K562 (cell line): ENCODE results near the gene HNRNPF. TPM values are rescaled to one million over a fixed set of nuclear protein-coding genes. Genes with fewer than 3 reads are reported as not detected.

Experiments used
- BHLHE40 ChIP-seq: IDR thresholded peaks from 2 replicates; pipeline ENCODE4 v1.6.1; 2011; ENCODE audit warnings: low read length, improper control_type of control experiment
- BRF2 ChIP-seq: IDR thresholded peaks from 3 replicates; pipeline ENCODE4 v1.6.1; 2011; ENCODE audit warnings: borderline replicate concordance, mild to moderate bottlenecking; ENCODE audit not compliant: insufficient read length, insufficient read depth
- HES1 ChIP-seq: fragments of 450-650 bp; IDR thresholded peaks from 2 replicates; pipeline ENCODE4 v1.6.1; 2016; ENCODE audit warnings: low read depth, mild to moderate bottlenecking, moderate library complexity
- IFI16 ChIP-seq: fragments of 250-450 bp; sonication (Bioruptor Pico); IDR thresholded peaks from 2 replicates; pipeline ENCODE4 v2.1.2; 2022; ENCODE audit warnings: mild to moderate bottlenecking, inconsistent platforms
- LCOR ChIP-seq: sonication (generic); formaldehyde crosslinking; IDR thresholded peaks from 2 replicates; pipeline ENCODE4 v1.8.0; 2022; ENCODE audit warnings: mild to moderate bottlenecking, missing genetic modification reagents
- MBD1 ChIP-seq: fragments of 250-450 bp; sonication (Bioruptor Pico); IDR thresholded peaks from 2 replicates; pipeline ENCODE4 v1.8.0; 2022; ENCODE audit warnings: inconsistent platforms
- MEF2A ChIP-seq: IDR thresholded peaks from 2 replicates; pipeline ENCODE4 v1.6.1; 2011; ENCODE audit warnings: low read depth, mild to moderate bottlenecking, low read length, moderate library complexity; ENCODE audit not compliant: control insufficient read depth
- NEUROD1 ChIP-seq: fragments of 150-350 bp; IDR thresholded peaks from 2 replicates; pipeline ENCODE4 v1.6.1; 2014; ENCODE audit warnings: borderline replicate concordance, low read length, low read depth; ENCODE audit not compliant: partially characterized antibody
- NR1H2 ChIP-seq: sonication (generic); formaldehyde crosslinking; IDR thresholded peaks from 2 replicates; pipeline ENCODE4 v1.4.0; 2020; ENCODE audit warnings: mild to moderate bottlenecking, missing genetic modification reagents
- PML ChIP-seq: IDR thresholded peaks from 2 replicates; pipeline ENCODE4 v1.6.1; 2012; ENCODE audit warnings: low read length, inconsistent platforms
- PPARD ChIP-seq: fragments of 250-450 bp; sonication (Bioruptor Pico); IDR thresholded peaks from 2 replicates; pipeline ENCODE4 v1.8.0; 2022; ENCODE audit warnings: inconsistent platforms, mild to moderate bottlenecking, moderate library complexity
- RAD51 ChIP-seq: fragments of 450-650 bp; IDR thresholded peaks from 2 replicates; pipeline ENCODE4 v1.7.1; 2016; ENCODE audit warnings: low read depth, mild to moderate bottlenecking, borderline replicate concordance
- SLC30A9 ChIP-seq: fragments of 250-450 bp; sonication (Bioruptor Pico); IDR thresholded peaks from 2 replicates; pipeline ENCODE4 v1.8.0; 2022; ENCODE audit warnings: mild to moderate bottlenecking, moderate library complexity
- SREBF2 ChIP-seq: sonication (generic); formaldehyde crosslinking; IDR thresholded peaks from 2 replicates; pipeline ENCODE4 v1.4.0; 2020; ENCODE audit warnings: mild to moderate bottlenecking, missing genetic modification reagents
- TAF1 ChIP-seq: IDR thresholded peaks from 2 replicates; pipeline ENCODE4 v1.6.1; 2011; ENCODE audit warnings: mild to moderate bottlenecking, low read length, moderate library complexity; ENCODE audit not compliant: insufficient read depth, control insufficient read depth, severe bottlenecking; ENCODE audit errors: extremely low read depth
- TCF3 ChIP-seq: sonication (generic); formaldehyde crosslinking; IDR thresholded peaks from 2 replicates; pipeline ENCODE4 v1.4.0; 2020; ENCODE audit warnings: mild to moderate bottlenecking, missing genetic modification reagents
- TEAD4 ChIP-seq, 2 experiments: sonication (generic) in 1 of 2; formaldehyde crosslinking in 1 of 2; IDR thresholded peaks; 2 replicates each; pipeline versions ENCODE4 v1.6.1 to v1.8.0; 2012 to 2022; ENCODE audit warnings: borderline replicate concordance in 1 of 2, inconsistent platforms in 1 of 2, low read length in 1 of 2, mild to moderate bottlenecking in 1 of 2, missing genetic modification reagents in 1 of 2
- TOE1 ChIP-seq, 2 experiments: fragments of 450-650 bp in 1 of 2; sonication (generic) in 1 of 2; formaldehyde crosslinking in 1 of 2; IDR thresholded peaks; 2 replicates each; pipeline versions ENCODE4 v1.7.1 to v1.8.0; 2016 to 2022; ENCODE audit warnings: borderline replicate concordance in 2 of 2, mild to moderate bottlenecking in 2 of 2, antibody characterized with exemption in 1 of 2, inconsistent platforms in 1 of 2, low read depth in 1 of 2, missing genetic modification reagents in 1 of 2, moderate library complexity in 1 of 2
- U2AF1 ChIP-seq: fragments of 200-400 bp; formaldehyde crosslinking; optimal IDR thresholded peaks from 2 replicates; pipeline ENCODE3; 2017; ENCODE audit warnings: mild to moderate bottlenecking, low read depth, low read length, moderate library complexity
- ZNF124 ChIP-seq: sonication (generic); formaldehyde crosslinking; IDR thresholded peaks from 2 replicates; pipeline ENCODE4 v1.8.1; 2022; ENCODE audit warnings: missing genetic modification reagents
- ZNF239 ChIP-seq: fragments of 250-450 bp; sonication (Bioruptor Pico); IDR thresholded peaks from 2 replicates; pipeline ENCODE4 v1.4.0; 2020; ENCODE audit warnings: mild to moderate bottlenecking
- ZNF436 ChIP-seq: fragments of 250-450, 450-650 bp; sonication (Bioruptor Pico); formaldehyde crosslinking; IDR thresholded peaks from 2 replicates; pipeline ENCODE4 v1.7.0; 2020; ENCODE audit warnings: mild to moderate bottlenecking
- ZNF695 ChIP-seq: fragments of 450-650 bp; formaldehyde crosslinking; IDR thresholded peaks from 2 replicates; pipeline ENCODE4 v1.4.0; 2020; ENCODE audit warnings: mild to moderate bottlenecking, moderate library complexity
- polyA plus RNA-seq, 8 experiments: library from polyadenylated mRNA; depleted of rRNA in 4 of 8; stranded (reverse) in 5 of 8; unstranded in 3 of 8; fragments of >200 nt; fragmentation: Nextera tagmentation in 2 of 8; fragmentation: Illumina TruSeq in 1 of 8; extraction: Ambion mirVana in 2 of 8; extraction: Trizol in 1 of 8; gene quantifications; 2 replicates each; pipeline versions ENCODE4 v1.2.1 to v1.2.3, GENCODE V29; 2011 to 2014; ENCODE audit warnings: inconsistent platforms in 1 of 8, missing spikeins in 1 of 8
- total RNA-seq, 7 experiments: library from RNA; depleted of rRNA in 6 of 7; stranded (reverse); fragments of >200 nt in 6 of 7; fragmentation: Illumina TruSeq in 2 of 7; extraction: Trizol in 2 of 7; gene quantifications; 2 replicates each; pipeline versions ENCODE4 v1.2.1 to v1.2.3, GENCODE V29; 2011 to 2021; ENCODE audit warnings: low replicate concordance in 1 of 7

HNRNPF gene
- total and polyA plus RNA-seq, 9 of the 15 experiments (the other 6 are each of a cell fraction or from before 2014, with no cell fraction given), result 192 to 489 (median 416) TPM

- TF ChIP-seq NEUROD1 (peak; percentile 97), ZNF124 (CRISPR knock-in tag) (no peak), HES1 (peak; percentile 97), BRF2 (no peak), TOE1 (IDR thresholded peaks at IDR 0.05; ENCODE audit: borderline replicate concordance) (peak; percentile 57), TOE1 (CRISPR knock-in tag; IDR thresholded peaks at IDR 0.05; ENCODE audit: borderline replicate concordance, low read depth) (no peak), U2AF1 (no peak), SREBF2 (CRISPR knock-in tag) (no peak), IFI16 (CRISPR knock-in tag) (peak; percentile 78), TAF1 (peak; percentile 52), MEF2A (peak; percentile 79), ZNF436 (CRISPR knock-in tag) (peak; percentile 41; the same call in 1 of the 2 replicates), TCF3 (CRISPR knock-in tag) (peak; percentile 100), NR1H2 (no peak), SLC30A9 (no peak), TEAD4 (IDR thresholded peaks at IDR 0.05; ENCODE audit: low read length) (peak; percentile 99), TEAD4 (CRISPR knock-in tag; IDR thresholded peaks at IDR 0.05; ENCODE audit: borderline replicate concordance) (no peak), MBD1 (CRISPR knock-in tag) (peak; percentile 85), ZNF695 (peak; percentile 81; the same call in 1 of the 2 replicates), RAD51 (peak; percentile 78), ZNF239 (CRISPR knock-in tag) (peak; percentile 79), PPARD (0 out of 2 replicates have a peak, but pooled peaks have one; percentile 42), BHLHE40 (peak; percentile 67), PML (peak; percentile 100), LCOR (peak; percentile 98)
Observed at GRCh38 chr10:43417950-43418768, 9.2 kb upstream of the HNRNPF start (continued).
